ENCODE data around the gene RPS15A.

DNA sequence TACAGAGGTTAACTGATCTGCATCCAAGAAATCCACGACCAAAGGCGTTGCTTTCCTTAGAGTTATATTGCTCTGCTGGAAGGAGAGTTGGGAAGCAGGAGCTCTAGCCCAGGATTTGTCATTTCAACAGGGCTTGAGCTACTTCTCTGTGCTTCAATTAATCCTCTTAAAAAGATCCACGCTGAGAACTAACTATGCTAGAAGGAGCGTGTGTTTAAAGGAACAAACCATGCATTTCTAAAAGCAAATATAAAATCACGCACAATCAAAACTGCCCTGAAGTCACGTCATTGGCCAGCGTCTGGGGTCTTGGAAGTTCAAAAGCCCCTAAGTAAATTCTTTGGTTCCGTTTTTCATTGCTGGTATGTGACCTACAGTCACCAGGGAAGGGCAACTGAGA lies 10.2 kb upstream of the RPS15A start:
- TF ChIP-seq CTCF (IDR thresholded peaks at IDR 0.05) (no peak), POLR2A (IDR thresholded peaks at IDR 0.05) (no peak), POLR2AphosphoS5 (IDR thresholded peaks at IDR 0.05) (no peak), EP300 (IDR thresholded peaks at IDR 0.05) (no peak)
